PC-3 (cell line): ENCODE measurements around the gene HENMT1. TPM values are rescaled to one million over a fixed set of nuclear protein-coding genes. Genes with fewer than 3 reads are reported as not detected.
"Not testable (repeated sequence)": the region's sequence is repeated elsewhere in the genome, so short reads cannot be mapped to it uniquely, and the experiment has no call there.

Experiments used
- ATAC-seq: fragments of 200-7000 bp; cut with Tn5 transposase; 2 replicates; pipeline ENCODE4 v1.9.1; 2020; ENCODE audit warnings: mild to moderate bottlenecking, moderate library complexity
- BruUV-seq: library from RNA; stranded (reverse); fragments of 400-500 nt; replicated peaks from 2 replicates; lab custom pipeline; 2021; lab: Mats Ljungman, UMichigan
- CTCF ChIA-PET: fragments of 300-600 bp; sonication (Branson Sonifier 250); formaldehyde crosslinking; loops from one replicate; lab custom pipeline; 2022; ENCODE audit warnings: antibody characterized with exemption; lab: Charles Lee
- POLR2A ChIA-PET: fragments of 300-600 bp; sonication (Branson Sonifier 250); formaldehyde crosslinking; loops from one replicate; lab custom pipeline; 2022; ENCODE audit warnings: antibody characterized with exemption; ENCODE audit not compliant: unreplicated experiment; lab: Charles Lee
- DNase-seq: peaks from one replicate; pipeline ENCODE4 v3.0.0-alpha.2; 2015
- H2AFZ ChIP-seq: fragments of 300-600 bp; sonication (generic); 2 replicates; pipeline ENCODE4 v1.6.0; 2016; ENCODE audit warnings: antibody characterized with exemption, low read length
- H3F3A ChIP-seq: fragments of 300-600 bp; sonication (generic); one replicate; pipeline ENCODE4 v1.6.0; 2017; ENCODE audit warnings: antibody characterized with exemption, low read length, control low read depth, mild to moderate bottlenecking; ENCODE audit not compliant: unreplicated experiment
- H3K27ac ChIP-seq: fragments of 300-600 bp; sonication (generic); 2 replicates; pipeline ENCODE4 v1.5.1; 2016; ENCODE audit warnings: mild to moderate bottlenecking, low read length
- H3K27me3 ChIP-seq: fragments of 300-600 bp; sonication (generic); 2 replicates; pipeline ENCODE4 v1.6.1; 2016; ENCODE audit warnings: low read length, mixed read lengths
- H3K36me3 ChIP-seq: fragments of 300-600 bp; sonication (generic); 2 replicates; pipeline ENCODE4 v1.6.1; 2016; ENCODE audit warnings: low read depth, mixed run types, low read length, mixed read lengths
- H3K4me1 ChIP-seq: fragments of 300-600 bp; sonication (generic); 2 replicates; pipeline ENCODE4 v1.5.1; 2016; ENCODE audit warnings: low read length; ENCODE audit not compliant: insufficient read depth
- H3K4me2 ChIP-seq: fragments of 300-600 bp; sonication (generic); 2 replicates; pipeline ENCODE4 v1.6.0; 2016; ENCODE audit warnings: low read length
- H3K4me3 ChIP-seq: fragments of 300-600 bp; sonication (generic); 2 replicates; pipeline ENCODE4 v1.5.1; 2016; ENCODE audit warnings: mild to moderate bottlenecking, low read length, mixed read lengths
- H3K79me2 ChIP-seq: fragments of 300-600 bp; sonication (generic); 2 replicates; pipeline ENCODE4 v1.6.1; 2017; ENCODE audit warnings: low read length, mixed read lengths
- H3K9ac ChIP-seq: fragments of 300-600 bp; sonication (generic); 2 replicates; pipeline ENCODE4 v1.6.0; 2016; ENCODE audit warnings: mild to moderate bottlenecking, low read length
- H3K9me2 ChIP-seq: fragments of 300-600 bp; sonication (generic); replicated peaks from 2 replicates; pipeline ENCODE4 v1.6.1; 2016; ENCODE audit warnings: mixed run types, low read length, mixed read lengths
- H3K9me3 ChIP-seq: fragments of 300-600 bp; sonication (generic); 2 replicates; pipeline ENCODE4 v1.6.1; 2016; ENCODE audit warnings: low read length, mixed read lengths
- H4K20me1 ChIP-seq: fragments of 300-600 bp; sonication (generic); 2 replicates; pipeline ENCODE4 v1.6.1; 2016; ENCODE audit warnings: low read length, mixed read lengths
- CTCF ChIP-seq: fragments of 300-600 bp; sonication (generic); conservative IDR thresholded peaks from 2 replicates; pipeline ENCODE4 v1.5.1; 2017; ENCODE audit warnings: antibody characterized with exemption, low read depth, mild to moderate bottlenecking, low read length
- EZH2 ChIP-seq: fragments of 300-600 bp; sonication (generic); IDR thresholded peaks from one replicate; pipeline ENCODE4 v1.6.1; 2017; ENCODE audit warnings: antibody characterized with exemption, mild to moderate bottlenecking, low read length; ENCODE audit not compliant: unreplicated experiment
- EZH2phosphoT487 ChIP-seq: fragments of 300-600 bp; sonication (generic); IDR thresholded peaks from 2 replicates; pipeline ENCODE4 v1.6.1; 2018; ENCODE audit warnings: mild to moderate bottlenecking, antibody characterized with exemption, low read length, borderline replicate concordance
- intact Hi-C: fragments of 100-400 bp; cut with micrococcal nuclease; formaldehyde crosslinking; loops from 2 replicates; pipeline ENCODE4 v1.9.0; 2023
- total RNA-seq: library from RNA; depleted of rRNA; stranded (reverse); fragments of >200 nt; gene quantifications from 2 replicates; pipeline ENCODE4 v1.2.3, GENCODE V29; 2014

HENMT1 gene
- total RNA-seq, 1 experiment from 2014 or later: 1.3 TPM

GRCh38 chr1:108685529-108685928 lies 24.6 kb upstream of the HENMT1 start:
- H2AFZ ChIP-seq: no peak overlapping the region
- no peak overlapping the region for H3K9ac ChIP-seq
- no peaks in the 10 kb centered on the region for H4K20me1 ChIP-seq
- H3F3A ChIP-seq: no peaks in the 10 kb centered on the region
- intact Hi-C loops: no loop called here
- POLR2A ChIA-PET: no interaction called here
- no peaks in the 10 kb centered on the region for H3K79me2 ChIP-seq
- no peaks in the 10 kb centered on the region for H3K27me3 ChIP-seq
- H3K9me3 ChIP-seq: no peaks in the 10 kb centered on the region
- CTCF ChIA-PET: no interaction called here
- DNase-seq (no peak), ATAC-seq (no peak)
- H3K9me2 ChIP-seq: no peaks in the 10 kb centered on the region
- TF ChIP-seq CTCF (no peak), EZH2 (no peak), EZH2phosphoT487 (no peak)
- no peak overlapping the region for H3K4me3 ChIP-seq
- no peaks in the 10 kb centered on the region for H3K4me1 ChIP-seq
- no TSS peak for BruUV-seq
- no peak overlapping the region for H3K4me2 ChIP-seq
- H3K36me3 ChIP-seq: no peaks in the 10 kb centered on the region
- no peak overlapping the region for H3K27ac ChIP-seq

GRCh38 chr1:108681701-108682100 lies 20.8 kb upstream of the HENMT1 start:
- intact Hi-C loops, H3K27me3 ChIP-seq, H3K36me3 ChIP-seq, H3K9ac ChIP-seq, H3K27ac ChIP-seq, DNase-seq, H3K9me2 ChIP-seq, ATAC-seq, POLR2A ChIA-PET, H3K79me2 ChIP-seq, H3K4me2 ChIP-seq, H3K4me1 ChIP-seq, H3K9me3 ChIP-seq, H4K20me1 ChIP-seq, H3K4me3 ChIP-seq, H3F3A ChIP-seq, BruUV-seq, H2AFZ ChIP-seq, CTCF ChIA-PET: not testable (repeated sequence)

GRCh38 chr1:108679586-108680213 lies 18.8 kb upstream of the HENMT1 start:
- no peaks in the 10 kb centered on the region for H3K27me3 ChIP-seq
- no peak overlapping the region for H3K4me2 ChIP-seq
- intact Hi-C loops: no loop called here
- no peak for TF ChIP-seq EZH2
- TF ChIP-seq EZH2phosphoT487: no peak
- TF ChIP-seq CTCF: no peak
- BruUV-seq: no TSS peak
- ATAC-seq (no peak), DNase-seq (no peak)
- no peaks in the 10 kb centered on the region for H3F3A ChIP-seq
- no peaks in the 10 kb centered on the region for H3K9me2 ChIP-seq
- no peaks in the 10 kb centered on the region for H3K79me2 ChIP-seq
- H2AFZ ChIP-seq: peak overlapping the region; percentile 50; the same call in 1 of the 2 replicates
- H3K27ac ChIP-seq: no peak overlapping the region
- H3K4me3 ChIP-seq: no peak overlapping the region
- ChIA-PET CTCF (no interaction called here), POLR2A (no interaction called here)
- no peaks in the 10 kb centered on the region for H3K4me1 ChIP-seq
- H3K9me3 ChIP-seq: no peaks in the 10 kb centered on the region
- no peak overlapping the region for H3K9ac ChIP-seq
- no peaks in the 10 kb centered on the region for H4K20me1 ChIP-seq
- H3K36me3 ChIP-seq: no peaks in the 10 kb centered on the region
